COLO829 (cell line): ENCODE data around the gene MTHFR.

Source experiments
- DNase-seq: peaks from one replicate; pipeline ENCODE4 v3.0.0; 2012; ENCODE audit warnings: low spot score

MTHFR gene

DNA sequence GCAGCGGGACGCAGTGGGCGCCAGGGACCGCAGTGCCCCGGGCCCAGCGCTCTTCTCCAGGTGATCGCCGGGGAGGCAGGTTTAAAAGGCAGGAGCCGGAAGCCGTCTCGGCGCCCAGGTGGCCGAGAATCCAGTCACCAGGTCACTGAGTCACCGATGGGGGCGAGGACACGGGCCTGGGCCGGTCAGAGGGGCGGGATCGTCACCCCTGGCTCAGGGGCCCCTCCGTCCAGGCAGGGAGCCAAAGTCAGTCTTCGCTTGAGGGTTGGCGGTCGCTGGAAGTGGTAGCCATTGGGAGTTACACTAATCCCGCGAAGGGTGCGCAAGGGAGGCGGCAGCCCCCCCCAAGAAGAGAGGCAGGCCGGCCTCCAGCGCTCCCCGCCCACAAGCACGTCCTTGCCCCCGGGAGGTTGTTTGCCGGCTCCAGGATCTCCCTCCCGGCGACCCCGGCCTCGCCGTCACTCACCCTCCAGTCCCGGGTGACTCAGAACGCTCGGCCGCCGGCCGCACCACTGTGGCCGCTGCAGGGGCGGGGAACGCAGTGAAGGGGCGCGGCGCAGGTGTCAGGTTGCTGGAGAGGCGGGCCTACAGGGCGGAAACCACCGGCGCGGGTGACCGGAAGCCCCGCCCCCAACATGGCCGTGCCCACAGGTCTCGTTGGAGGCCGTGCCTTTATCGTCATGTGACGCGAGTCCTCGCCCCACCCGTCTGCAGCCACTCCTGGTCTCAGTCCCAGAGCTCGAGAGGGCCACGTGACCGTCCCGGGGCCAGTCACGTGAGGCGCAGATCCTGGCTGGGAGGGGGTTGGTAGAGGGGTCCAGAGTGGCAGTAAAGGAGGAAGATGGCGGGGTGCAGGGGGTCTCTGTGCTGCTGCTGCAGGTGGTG lies at the start of gene MTHFR, which contains the start of gene CLCN6:
TSS of gene MTHFR (minus strand) at position 543 of the 885 bp plus-strand sequence. CDS start 2,848 bp downstream, outside the sequence.
TSS of gene CLCN6 (plus strand) at position 770 of the 885 bp plus-strand sequence. CDS start at position 842, 72 bp downstream.
- peak; percentile 100 for DNase-seq

DNA sequence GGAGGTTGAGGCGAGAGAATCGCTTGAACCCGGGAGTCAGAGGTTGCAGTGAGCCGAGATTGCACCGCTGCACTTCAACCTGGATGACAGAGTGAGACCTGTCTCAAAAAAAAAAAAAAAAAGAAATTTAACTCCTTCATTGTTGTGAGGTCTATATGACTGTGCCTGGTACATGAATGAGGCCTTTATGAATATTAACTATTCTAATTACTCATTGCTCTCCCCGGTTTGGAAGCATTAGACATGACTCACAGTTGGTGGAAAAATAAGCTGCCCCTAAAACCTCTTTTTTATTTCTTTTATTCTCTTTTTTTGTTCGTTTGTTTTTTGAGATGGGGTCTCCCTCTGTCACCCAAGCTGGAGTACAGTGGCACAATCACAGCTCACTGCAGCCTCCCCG lies 49.7 kb upstream of the MTHFR start:
- peak; percentile 60 for DNase-seq

DNA sequence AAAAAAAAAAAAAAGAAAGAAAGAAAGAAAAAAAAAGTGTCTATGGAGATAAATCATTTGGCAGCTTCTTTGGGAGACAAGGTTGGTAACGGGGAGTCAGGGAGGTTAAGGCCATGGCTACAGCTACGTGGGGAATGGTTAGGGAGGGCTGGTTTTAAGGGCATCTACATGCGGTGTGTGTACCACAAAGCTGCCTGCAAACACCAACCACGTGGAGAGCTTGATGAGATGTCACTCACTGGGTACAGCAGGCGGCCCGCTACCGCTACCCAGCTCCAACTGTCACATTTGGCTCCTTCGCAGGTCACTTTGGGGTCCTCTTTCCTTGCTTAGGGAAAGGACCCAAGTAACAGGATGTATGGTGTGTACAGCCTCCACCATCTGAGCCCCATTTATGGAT lies 48.8 kb upstream of the MTHFR start:
- DNase-seq: no peak

DNA sequence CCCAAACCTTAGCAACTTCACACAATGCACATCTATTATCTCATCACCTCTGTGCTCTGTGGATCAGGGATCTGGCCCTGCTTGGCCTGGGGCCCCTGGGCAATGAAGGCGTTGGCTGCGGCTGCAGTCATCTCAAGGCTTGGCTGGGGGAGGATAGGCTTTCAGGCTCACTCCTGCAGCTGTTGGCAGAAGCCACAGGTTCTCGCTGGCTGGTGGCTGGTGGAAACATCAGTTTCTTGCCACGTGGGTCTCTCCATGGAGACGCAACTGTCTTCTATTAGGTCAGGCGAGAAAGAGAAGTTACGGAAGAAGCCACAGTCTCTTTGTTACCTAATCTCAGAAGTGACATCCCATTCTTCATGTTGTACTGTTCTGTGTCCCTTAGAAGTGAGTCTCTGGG lies 45.4 kb upstream of the MTHFR start:
- no peak for DNase-seq

DNA sequence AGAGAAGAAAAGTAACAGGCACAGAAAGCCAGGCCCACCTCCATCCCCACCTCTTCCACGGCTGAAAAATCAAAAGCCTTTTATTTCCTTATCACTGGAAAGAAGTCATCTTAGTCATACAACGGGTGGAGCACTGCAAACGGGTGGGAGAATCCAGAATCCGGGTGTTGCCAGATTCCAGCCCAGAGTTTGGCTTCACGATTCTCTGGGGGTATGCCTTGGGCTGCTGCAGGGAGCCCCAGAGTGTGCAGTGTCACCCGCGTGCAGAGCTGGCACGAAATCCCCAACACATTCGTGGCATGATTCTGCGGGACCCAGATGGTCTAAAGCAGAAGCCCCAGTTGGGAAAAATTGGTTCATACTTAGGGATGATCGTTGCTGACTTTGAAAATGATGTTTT lies 44.4 kb upstream of the MTHFR start:
- no peak for DNase-seq

DNA sequence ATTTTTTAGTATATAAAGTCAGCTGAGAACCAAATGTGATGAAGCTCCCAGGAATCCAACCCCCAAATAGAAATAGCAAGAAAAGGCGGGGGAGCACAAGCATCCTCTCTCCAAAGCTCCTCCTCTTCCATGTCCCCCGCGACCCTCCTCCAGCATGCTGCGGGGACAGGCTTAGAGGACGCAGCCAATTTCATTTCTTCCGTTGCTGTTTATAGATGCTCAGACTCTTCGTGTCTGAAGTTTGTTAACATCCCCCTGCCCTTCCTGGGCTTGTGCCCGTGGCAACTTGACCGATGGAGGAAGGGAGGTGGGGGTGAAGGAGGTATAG lies 42.6 kb upstream of the MTHFR start:
- no peak for DNase-seq

DNA sequence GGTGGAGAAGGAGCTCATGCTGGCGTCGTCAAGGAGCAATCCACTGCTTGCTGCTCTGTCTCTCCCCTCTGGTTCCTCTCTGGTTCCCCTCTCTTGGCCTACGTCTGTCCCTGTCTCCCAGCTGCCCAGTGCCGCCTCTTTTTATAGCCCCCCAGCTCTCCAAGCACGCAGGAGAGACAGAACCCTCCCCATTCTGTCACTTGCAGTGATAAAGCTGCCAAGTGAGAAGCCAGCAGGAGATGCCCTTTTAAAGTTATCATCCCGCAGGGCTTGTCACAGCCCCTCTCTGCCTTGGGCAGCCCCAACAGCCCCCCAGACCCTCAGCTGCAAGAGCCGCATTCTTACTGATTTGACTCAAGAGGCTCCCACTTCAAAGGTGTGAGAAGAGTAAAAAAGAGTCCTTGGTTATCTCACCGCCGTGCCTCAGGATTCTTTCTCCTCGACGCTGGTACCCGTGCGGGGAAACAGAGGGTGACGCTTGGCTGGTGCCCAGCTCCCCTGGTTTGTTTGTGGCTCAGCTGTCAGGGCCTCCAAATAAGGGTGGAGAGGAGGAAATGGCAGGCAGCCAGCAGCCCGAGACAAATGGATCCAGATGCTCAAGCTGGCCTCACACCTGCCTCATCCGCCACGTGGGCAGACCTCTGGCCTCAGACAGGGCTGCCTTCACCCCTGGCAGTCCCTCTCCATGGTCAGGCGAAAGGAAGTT lies 42.1 kb upstream of the MTHFR start, which contains the start of gene NPPA:
TSS of gene NPPA (minus strand) at position 117 of the 706 bp plus-strand sequence. CDS start at position 18, 99 bp downstream.
- DNase-seq: no peak

DNA sequence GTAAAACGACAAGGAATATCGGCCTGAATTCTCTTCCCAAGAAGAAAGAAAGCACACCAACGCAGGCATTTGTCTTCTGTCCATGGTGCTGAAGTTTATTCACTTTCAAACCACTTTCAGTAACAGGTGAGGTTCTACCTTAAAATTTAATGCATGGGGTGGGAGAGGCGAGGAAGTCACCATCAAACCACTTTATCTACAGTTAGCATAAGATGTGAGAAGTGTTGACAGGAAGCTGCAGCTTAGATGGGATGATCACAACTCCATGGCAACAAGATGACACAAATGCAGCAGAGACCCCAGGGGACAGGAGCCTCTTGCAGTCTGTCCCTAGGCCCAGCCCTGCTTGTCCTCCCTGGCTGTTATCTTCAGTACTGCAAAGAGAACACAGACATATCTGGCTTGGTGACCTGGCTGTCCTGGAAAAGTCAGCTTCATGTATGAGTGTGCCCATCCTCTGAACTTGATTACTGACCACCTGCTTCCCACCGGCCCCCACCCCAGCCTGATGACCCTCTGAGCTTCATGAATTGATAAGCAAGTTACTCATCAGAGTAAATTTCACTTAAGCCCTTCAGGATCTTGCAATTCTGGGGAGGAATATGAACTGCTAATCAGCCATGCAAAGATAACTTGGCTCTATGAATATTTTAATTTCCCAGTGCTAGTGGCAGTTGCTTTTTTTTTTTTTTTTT lies 40.0 kb upstream of the MTHFR start:
- no peak for DNase-seq

DNA sequence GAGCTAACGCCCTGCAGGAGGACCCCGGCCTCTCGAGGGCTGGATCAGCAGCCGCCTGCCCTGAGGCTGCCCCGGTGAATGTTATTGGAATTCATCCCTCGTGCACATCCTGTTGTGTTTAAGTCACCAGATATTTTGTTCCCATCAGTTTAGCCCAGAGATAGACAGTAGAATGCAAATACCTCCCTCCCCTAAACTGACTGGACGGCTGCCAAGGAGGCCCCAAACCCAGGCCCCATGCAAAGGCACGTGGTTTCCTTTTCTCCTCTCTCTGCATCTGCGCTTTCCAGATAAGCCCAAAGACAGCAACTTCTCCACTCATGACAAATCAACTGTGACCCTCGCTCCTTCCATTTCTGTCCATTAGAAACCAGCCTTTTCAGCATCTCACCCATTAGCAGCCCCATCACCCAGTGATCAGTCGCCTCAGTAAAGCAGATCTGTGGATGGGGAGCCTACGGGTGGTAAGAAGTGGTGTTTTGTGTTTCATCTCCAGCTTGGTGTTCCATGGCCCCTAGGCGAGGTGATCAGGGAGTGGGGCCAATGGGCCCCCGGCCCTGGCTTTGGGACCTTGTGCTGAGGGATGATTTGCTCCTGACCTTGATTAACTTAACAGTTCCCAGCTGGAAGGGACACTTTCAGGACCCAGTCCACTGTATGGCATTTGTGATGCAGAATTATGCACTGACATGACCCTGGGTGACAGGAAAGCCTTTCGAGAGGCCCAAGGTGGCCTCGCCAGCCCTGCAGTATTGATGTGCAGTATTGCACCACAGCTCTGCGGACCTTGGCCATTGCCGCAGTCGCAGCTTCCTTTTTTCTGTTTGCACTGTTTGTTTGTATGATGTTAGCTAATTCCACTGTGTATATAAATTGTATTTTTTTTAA lies 36.6 kb upstream of the MTHFR start:
- DNase-seq: no peak

DNA sequence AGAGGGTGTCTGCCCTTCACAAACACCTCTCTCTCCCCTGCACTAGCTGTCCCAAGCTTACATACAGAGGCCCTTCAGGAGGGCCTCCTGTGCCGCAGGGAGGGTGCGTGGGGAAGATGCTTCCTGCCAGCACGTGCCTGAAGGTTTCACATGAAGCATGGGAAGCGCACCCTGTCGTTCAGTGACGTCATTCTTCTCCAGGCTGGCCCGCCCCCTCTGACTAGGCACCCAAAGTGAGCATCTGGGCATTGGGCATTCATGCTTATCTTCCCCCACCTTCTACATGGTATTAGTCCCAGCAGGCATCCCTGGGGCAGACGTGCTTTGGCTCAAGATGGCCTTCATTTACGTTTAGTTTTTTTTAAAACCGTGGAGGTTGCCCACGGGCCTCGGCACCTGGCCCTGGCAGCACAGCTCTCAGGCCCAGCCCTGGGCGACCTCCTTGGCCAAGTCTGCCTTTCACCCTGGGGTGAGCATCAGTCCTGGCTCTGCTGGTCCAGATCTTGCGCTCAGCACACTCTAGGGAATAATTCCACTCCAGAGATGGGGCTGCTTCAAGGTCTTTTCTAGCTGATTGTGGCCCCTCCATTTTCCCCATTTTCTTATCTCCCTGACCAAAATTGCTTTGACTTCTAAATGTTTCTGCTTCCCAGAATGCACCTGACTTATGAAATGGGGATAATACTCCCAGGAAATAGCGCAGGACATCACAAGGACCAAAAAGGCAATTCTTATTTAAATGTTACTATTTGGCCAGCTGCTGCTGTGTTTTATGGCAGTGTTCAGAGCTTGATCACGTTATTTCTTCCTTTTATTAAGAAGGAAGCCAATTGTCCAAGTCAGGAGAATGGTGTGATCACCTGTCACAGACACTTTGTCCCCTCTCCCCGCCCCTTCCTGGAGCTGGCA lies 35.7 kb upstream of the MTHFR start:
- DNase-seq: no peak

DNA sequence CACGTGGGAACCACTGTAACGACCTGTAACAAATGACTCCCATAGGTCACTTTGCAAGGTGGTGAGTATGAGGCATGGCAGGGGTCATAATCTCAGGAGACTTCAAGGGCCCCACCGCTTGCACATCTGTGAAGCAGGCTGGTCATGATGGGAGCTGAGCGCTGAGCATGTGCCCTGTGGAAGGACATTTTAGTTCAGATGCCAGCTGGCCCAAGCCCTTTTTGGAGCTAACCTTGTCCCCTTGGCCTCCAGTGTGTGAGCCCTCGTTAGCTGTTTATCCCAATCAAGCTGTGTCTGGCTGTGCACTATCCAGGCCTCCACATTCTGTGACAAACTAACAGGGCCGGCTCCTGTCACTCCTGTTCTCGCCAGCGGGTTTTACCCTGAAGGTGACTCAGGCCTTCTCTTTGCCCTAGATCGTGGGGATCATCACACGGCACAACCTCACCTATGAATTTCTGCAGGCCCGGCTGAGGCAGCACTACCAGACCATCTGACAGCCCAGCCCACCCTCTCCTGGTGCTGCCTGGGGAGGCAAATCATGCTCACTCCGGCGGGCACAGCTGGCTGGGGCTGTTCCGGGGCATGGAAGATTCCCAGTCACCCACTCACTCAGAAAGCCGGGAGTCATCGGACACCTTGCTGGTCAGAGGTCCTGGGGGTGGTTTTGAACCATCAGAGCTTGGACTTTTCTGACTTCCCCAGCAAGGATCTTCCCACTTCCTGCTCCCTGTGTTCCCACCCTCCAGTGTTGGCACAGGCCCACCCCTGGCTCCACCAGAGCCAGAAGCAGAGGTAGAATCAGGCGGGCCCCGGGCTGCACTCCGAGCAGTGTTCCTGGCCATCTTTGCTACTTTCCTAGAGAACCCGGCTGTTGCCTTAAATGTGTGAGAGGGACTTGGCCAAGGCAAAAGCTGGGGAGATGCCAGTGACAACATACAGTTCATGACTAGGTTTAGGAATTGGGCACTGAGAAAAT lies 34.3 kb upstream of the MTHFR start:
- no peak for DNase-seq

DNA sequence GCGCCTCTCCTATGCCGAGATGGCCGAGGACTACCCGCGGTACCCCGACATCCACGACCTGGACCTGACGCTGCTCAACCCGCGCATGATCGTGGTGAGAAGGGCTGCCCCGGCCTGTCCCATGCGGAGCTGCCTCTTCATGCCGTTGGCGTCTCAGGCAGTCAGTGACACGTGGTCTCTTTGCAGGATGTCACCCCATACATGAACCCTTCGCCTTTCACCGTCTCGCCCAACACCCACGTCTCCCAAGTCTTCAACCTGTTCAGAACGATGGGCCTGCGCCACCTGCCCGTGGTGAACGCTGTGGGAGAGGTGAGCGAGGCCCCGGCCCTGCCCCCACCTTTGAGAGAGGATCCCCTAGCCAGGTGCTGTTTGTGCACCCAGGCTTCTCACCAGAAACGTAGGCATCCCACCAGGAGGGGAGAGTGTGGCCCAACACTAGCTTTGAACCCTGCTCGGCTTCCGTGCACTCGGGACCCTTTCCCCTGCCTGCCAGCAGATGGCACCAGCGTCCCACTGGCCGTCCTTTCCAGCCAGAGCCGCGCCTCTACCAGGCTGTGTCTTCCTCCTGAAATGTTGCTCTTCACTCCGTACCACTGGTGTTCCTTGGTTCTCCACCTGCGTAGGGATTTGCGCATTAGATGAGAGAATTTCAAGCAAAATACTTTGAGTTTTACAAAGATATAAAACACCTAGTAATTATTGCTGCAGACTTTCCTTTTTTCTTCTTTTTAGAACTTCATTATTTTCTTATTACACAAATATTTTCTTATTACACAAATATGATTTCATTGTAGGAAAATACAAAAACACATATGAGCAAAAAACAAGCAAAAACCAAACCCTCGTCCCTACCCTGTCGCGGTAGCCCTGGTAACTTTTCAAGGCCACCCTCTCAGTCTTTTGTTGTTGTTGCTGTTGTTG lies 32.8 kb upstream of the MTHFR start:
- peak; percentile 81 for DNase-seq

DNA sequence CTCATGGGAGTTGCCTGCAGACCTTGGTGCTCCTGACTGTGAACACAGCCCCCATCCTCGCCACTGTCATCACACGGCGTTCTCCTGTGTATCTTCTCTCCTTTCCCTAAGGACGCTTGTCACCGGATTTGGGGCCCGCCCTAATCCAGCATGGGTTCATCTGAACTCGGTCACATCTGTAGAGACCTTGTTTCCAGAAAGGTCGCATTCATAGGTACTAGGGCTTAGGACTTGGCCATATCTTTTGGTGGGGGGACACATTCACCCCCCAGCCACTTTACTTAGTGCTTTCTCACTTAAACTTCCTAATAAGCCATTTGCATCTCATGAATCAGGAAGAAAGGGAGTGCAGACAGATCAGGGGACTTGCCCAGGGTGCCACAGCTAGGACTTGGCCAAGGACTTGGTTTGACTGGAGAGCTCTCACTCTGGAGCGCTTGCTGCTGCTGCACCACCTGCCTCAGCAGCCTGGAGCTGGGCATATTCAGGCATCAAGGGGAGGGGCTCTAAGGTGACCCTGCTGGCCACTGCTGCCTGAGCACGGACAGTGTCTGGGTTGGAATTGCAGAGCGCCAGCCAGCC lies 32.1 kb upstream of the MTHFR start:
- no peak for DNase-seq

DNA sequence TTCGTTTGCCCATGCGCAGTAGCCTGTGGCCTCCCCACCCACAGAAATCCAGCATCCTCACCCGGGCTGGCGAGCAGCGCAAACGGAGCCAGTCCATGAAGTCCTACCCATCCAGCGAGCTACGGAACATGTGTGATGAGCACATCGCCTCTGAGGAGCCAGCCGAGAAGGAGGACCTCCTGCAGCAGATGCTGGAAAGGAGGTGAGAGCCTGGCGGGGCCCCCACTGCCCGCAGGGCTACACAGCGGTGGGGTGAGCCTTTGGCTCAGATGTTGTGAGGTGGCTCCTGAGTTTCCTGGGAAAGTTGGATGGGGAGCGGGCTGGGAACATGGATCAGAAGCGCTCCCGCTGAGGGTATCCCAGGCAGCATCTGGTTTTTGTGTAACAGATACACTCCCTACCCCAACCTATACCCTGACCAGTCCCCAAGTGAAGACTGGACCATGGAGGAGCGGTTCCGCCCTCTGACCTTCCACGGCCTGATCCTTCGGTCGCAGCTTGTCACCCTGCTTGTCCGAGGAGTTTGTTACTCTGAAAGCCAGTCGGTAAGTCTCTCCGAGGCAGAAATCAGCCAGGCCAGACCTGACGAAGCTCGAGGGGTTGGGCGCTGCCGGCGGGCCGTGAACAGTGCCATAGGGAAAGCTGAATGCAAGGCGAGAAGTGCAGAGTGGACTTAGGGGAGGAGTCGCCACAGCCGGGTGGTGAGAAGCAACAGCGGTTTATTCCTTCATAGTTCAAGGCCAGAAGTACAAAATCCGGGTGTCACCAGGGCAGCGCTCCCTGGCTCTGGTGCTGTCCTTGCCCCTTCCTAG lies 31.4 kb upstream of the MTHFR start:
- no peak for DNase-seq

DNA sequence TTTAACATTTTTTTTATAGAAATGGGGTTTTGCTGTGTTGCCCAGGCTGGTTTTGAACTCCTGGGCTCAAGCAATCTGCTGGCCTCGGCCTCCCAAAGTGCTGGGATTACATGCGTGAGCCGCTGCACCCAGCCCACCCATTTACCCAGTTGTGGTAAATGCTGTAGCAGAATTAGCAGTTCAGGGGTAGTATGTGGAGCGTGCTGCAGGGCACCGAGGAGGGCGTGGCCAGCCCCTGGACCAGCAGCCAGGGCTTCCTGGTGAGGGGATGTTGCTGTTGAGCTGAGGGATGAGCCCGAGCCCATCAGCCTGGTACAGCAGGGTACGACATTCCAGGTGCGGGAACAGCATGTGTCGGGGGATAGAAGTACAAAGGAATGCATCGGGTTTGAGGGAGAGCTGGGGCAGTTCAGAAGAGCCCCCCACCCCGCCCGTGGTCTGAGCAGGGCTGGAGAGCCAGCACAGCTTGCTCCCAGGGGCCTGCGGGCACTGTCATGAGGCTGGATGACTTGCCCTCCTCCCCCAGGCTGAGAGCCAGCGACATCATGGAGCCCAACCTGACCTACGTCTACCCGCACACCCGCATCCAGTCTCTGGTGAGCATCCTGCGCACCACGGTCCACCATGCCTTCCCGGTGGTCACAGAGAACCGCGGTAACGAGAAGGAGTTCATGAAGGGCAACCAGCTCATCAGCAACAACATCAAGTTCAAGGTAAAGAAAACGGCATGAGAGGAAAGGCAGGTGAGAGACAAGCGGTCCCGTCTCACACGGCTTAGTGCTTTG lies 29.9 kb upstream of the MTHFR start:
- DNase-seq: no peak

DNA sequence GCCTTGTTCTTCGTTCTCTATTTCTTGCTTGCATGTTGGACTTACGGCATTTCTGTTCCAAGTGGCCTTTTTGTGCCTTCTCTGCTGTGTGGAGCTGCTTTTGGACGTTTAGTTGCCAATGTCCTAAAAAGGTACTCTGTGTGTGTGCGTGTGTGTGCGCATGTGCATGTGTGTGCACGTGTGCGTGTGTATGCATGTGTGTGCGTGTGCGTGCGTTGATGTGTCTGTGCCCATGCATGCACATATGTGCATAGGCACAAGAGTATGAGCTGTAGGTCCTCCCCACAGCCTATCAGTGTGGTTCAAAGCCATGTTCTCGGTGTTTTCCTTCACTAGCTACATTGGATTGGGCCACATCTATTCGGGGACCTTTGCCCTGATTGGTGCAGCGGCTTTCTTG lies 28.1 kb upstream of the MTHFR start:
- no peak for DNase-seq
